ENCODE measurements around the gene GRPR.

The GRPR gene

GRCh38 chrX:16112428-16112827 lies 10.9 kb upstream of the GRPR start:
- ChIA-PET CTCF (interaction anchor here (0.8 to 2.0 kb wide), 5 partner anchors 10 to 552 kb away, joined by 3 to 12 read pairs (median 6); partner anchors contain the start of gene GRPR), POLR2A (no interaction called here)
- no peak overlapping the region for H3K4me3 ChIP-seq (ENCODE audit: low read depth, low read length)
- TF ChIP-seq CTCF (IDR thresholded peaks at IDR 0.05; ENCODE audit: insufficient read depth, low read length, missing control alignments) = peak; percentile 18
- no peak for DNase-seq (ENCODE audit: low read depth, low spot score)

- DNase-seq (ENCODE audit: low read depth, low spot score) = no peak
- TF ChIP-seq CTCF (IDR thresholded peaks at IDR 0.05; ENCODE audit: insufficient read depth, low read length, missing control alignments) = no peak
- POLR2A ChIA-PET = no interaction called here
- H3K4me3 ChIP-seq (ENCODE audit: low read depth, low read length) = no peak overlapping the region
- CTCF ChIA-PET = interaction anchor here (1.5 kb wide), 1 partner anchor 323 kb away, joined by 4 read pairs; no protein-coding TSS in a partner anchor
Measured at GRCh38 chrX:16113978-16114565, 9.3 kb upstream of the GRPR start.

GRCh38 chrX:16114611-16115010 lies 8.8 kb upstream of the GRPR start:
- no peak for TF ChIP-seq CTCF (IDR thresholded peaks at IDR 0.05; ENCODE audit: insufficient read depth, low read length, missing control alignments)
- peak; percentile 96 for DNase-seq (ENCODE audit: low read depth, low spot score)
- H3K4me3 ChIP-seq (ENCODE audit: low read depth, low read length) = no peak overlapping the region
- POLR2A ChIA-PET = no interaction called here
- CTCF ChIA-PET = interaction anchor here (1.5 kb wide), 1 partner anchor 323 kb away, joined by 4 read pairs; no protein-coding TSS in a partner anchor

- DNase-seq (ENCODE audit: low read depth, low spot score) = no peak
- CTCF ChIA-PET = interaction anchor here (1.3 to 4.3 kb wide), 3 partner anchors 11 to 317 kb away, joined by 3 to 18 read pairs (median 12); no protein-coding TSS in a partner anchor
- no peak for TF ChIP-seq CTCF (IDR thresholded peaks at IDR 0.05; ENCODE audit: insufficient read depth, low read length, missing control alignments)
- POLR2A ChIA-PET = no interaction called here
- H3K4me3 ChIP-seq (ENCODE audit: low read depth, low read length) = no peak overlapping the region
Measured at GRCh38 chrX:16119353-16120220, 3.8 kb upstream of the GRPR start.

- DNase-seq (ENCODE audit: low read depth, low spot score) = no peak
- H3K4me3 ChIP-seq (ENCODE audit: low read depth, low read length) = no peak overlapping the region
- ChIA-PET POLR2A (no interaction called here), CTCF (interaction anchor here (1.0 to 5.0 kb wide), 6 partner anchors 10 to 316 kb away, joined by 3 to 18 read pairs (median 14); no protein-coding TSS in a partner anchor)
- TF ChIP-seq CTCF (IDR thresholded peaks at IDR 0.05; ENCODE audit: insufficient read depth, low read length, missing control alignments) = no peak
Measured at GRCh38 chrX:16120431-16120830, 2.9 kb upstream of the GRPR start.

GRCh38 chrX:16124201-16124600 lies 836 bp downstream of the GRPR start:
- CTCF ChIA-PET = interaction anchor here (1.0 to 5.0 kb wide), 4 partner anchors 12 to 194 kb away, joined by 3 to 18 read pairs (median 3); no protein-coding TSS in a partner anchor
- peak overlapping the region; percentile 19 for H3K4me3 ChIP-seq (ENCODE audit: low read depth, low read length)
- POLR2A ChIA-PET = no interaction called here
- TF ChIP-seq CTCF (IDR thresholded peaks at IDR 0.05; ENCODE audit: insufficient read depth, low read length, missing control alignments) = no peak
- no peak for DNase-seq (ENCODE audit: low read depth, low spot score)
